ENCODE data around the gene SLC8A3.
"Not testable (repeated sequence)": the region's sequence is repeated elsewhere in the genome, so short reads cannot be mapped to it uniquely, and the experiment has no call there.

The SLC8A3 gene, protein sequence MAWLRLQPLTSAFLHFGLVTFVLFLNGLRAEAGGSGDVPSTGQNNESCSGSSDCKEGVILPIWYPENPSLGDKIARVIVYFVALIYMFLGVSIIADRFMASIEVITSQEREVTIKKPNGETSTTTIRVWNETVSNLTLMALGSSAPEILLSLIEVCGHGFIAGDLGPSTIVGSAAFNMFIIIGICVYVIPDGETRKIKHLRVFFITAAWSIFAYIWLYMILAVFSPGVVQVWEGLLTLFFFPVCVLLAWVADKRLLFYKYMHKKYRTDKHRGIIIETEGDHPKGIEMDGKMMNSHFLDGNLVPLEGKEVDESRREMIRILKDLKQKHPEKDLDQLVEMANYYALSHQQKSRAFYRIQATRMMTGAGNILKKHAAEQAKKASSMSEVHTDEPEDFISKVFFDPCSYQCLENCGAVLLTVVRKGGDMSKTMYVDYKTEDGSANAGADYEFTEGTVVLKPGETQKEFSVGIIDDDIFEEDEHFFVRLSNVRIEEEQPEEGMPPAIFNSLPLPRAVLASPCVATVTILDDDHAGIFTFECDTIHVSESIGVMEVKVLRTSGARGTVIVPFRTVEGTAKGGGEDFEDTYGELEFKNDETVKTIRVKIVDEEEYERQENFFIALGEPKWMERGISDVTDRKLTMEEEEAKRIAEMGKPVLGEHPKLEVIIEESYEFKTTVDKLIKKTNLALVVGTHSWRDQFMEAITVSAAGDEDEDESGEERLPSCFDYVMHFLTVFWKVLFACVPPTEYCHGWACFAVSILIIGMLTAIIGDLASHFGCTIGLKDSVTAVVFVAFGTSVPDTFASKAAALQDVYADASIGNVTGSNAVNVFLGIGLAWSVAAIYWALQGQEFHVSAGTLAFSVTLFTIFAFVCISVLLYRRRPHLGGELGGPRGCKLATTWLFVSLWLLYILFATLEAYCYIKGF

GRCh38 chr14:70188659-70189455 is at the start of gene SLC8A3:
TSS of gene SLC8A3 (minus strand) at chr14:70188951. CDS start at chr14:70168422, 20,529 bp downstream.
- peak; percentile 23 for DNase-seq (ENCODE audit: low spot score)

GRCh38 chr14:70237710-70238109 is 49.0 kb upstream of the SLC8A3 start:
- no peak for DNase-seq (ENCODE audit: low spot score)

GRCh38 chr14:70234066-70234950 is 45.6 kb upstream of the SLC8A3 start:
- DNase-seq (ENCODE audit: low spot score): no peak

- not testable (repeated sequence) for DNase-seq (ENCODE audit: low spot score)
Observed at GRCh38 chr14:70231756-70232544, 43.2 kb upstream of the SLC8A3 start.

GRCh38 chr14:70229877-70230640 is 41.3 kb upstream of the SLC8A3 start:
- not testable (repeated sequence) for DNase-seq (ENCODE audit: low spot score)

GRCh38 chr14:70213721-70214282 is 25.1 kb upstream of the SLC8A3 start:
- DNase-seq (ENCODE audit: low spot score): no peak

- DNase-seq (ENCODE audit: low spot score): no peak
Observed at GRCh38 chr14:70212752-70213151, 24.0 kb upstream of the SLC8A3 start.

DNA sequence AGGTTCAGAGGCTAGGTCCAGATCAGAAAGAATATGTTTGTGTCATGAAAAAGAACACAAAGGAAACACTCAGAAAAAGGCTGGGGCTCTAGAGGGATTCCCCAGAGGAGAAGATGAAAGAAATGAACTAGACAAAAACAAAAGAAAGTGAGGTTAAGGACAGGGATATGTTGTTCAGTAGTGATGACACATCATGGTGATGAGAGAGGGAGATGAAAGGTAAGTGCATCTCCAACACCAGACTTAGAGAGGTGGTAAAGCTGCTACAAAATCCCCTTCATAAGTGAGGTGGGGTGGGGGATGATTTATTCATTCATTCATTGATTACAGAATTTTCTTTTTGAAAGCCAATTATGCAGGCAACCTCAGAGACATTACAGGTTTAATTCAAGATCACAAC is 19.6 kb upstream of the SLC8A3 start:
- DNase-seq (ENCODE audit: low spot score): no peak

DNA sequence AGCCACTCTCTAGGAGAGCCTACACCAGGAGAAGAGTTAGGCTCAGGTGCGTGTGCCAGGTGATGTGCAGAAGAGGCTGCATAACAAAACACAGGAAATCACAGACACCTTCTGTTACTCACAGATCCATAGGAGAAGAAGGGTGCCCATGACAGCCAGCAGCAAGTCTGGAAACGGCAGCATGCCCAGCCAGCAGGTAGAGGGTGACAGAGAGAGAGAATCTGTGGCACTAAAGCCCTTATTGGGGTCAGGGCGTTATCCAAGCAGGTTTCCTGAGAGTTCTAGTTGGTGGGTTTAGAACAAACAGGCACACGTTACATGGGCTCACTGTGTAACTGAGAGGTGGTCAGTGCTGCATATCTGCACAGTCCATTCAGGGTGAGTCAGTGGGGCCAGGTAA is 14.9 kb upstream of the SLC8A3 start:
- no peak for DNase-seq (ENCODE audit: low spot score)

- DNase-seq (ENCODE audit: low spot score): no peak
Observed at GRCh38 chr14:70201994-70202393, 13.2 kb upstream of the SLC8A3 start.

DNA sequence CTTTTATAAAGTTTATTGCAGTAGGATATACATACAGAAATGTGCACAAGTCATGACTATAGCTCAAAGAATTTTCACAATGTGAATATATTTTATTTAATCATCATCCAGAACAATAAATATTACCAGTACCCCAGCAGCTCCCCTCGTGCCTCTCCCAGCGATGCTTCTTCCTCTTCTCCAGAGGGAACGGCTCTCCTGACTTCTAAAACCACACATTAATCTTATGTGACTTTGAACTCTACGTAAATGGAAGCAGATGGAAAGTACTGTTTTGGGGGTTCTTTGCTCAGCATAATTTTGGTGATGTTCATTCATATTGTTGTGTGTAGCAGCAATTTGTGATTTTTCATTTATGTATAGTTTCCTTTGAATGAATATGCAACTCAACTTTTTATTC is 4.6 kb upstream of the SLC8A3 start:
- DNase-seq (ENCODE audit: low spot score): no peak

GRCh38 chr14:70192915-70193314 is 4.2 kb upstream of the SLC8A3 start:
- DNase-seq (ENCODE audit: low spot score): no peak

GRCh38 chr14:70190156-70190555 is 1.4 kb upstream of the SLC8A3 start:
- DNase-seq (ENCODE audit: low spot score): no peak

- DNase-seq (ENCODE audit: low spot score): no peak
Observed at GRCh38 chr14:70189456-70190077, 816 bp upstream of the SLC8A3 start.

GRCh38 chr14:70188322-70188658 is 461 bp downstream of the SLC8A3 start:
- DNase-seq (ENCODE audit: low spot score): peak; percentile 12

- no peak for DNase-seq (ENCODE audit: low spot score)
Observed at GRCh38 chr14:70186900-70187451, 1.8 kb downstream of the SLC8A3 start.

DNA sequence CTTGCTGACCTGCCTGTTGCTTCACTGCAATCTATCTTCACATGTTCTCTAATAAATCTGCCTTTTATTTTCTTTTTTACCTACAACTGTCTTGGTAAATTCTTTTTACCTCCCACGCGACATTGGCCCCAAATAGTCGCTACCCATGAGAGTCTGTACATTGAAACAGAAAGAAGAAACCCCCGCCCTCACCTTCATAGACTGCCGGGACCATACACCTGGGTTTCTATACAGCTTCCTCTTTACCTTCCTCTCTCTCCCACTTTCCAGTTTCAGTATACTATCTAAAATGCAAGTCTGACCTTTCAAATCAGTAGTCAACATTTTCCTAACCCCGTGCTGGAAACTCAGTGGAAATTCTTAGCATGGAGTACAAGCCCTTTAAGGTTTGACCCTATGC is 4.8 kb downstream of the SLC8A3 start:
- no peak for DNase-seq (ENCODE audit: low spot score)

GRCh38 chr14:70181276-70181675 is 7.5 kb downstream of the SLC8A3 start:
- no peak for DNase-seq (ENCODE audit: low spot score)

DNA sequence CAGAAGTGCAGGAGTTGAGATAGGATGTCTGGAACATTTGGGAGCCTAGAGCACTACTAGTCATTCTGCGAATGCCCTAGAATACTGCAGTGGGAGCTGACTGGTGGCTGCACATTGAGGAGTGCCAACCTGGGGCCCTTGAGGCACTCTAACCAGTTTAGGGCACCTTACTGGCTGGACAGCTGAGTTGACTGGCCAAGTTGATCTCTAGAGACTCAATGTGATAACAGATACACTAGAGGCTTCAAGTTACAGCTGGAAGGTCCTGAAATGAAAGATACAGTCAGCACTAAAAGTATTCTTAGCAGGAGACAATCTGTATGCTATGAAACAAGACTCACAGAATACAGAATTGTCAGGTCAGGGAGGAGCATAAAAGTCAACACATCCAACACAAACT is 8.0 kb downstream of the SLC8A3 start:
- DNase-seq (ENCODE audit: low spot score): no peak
